NCI-H748 (cell line): Measurements from ENCODE around the gene STAT4.

Source experiments
- DNase-seq: peaks from one replicate; lab custom pipeline; 2025; ENCODE audit not compliant: unreplicated experiment; lab: John Stamatoyannopoulos, UW

Gene STAT4

GRCh38 chr2:191050640-191050987 is 100.2 kb downstream of the STAT4 start:
- no peak for DNase-seq

- peak; percentile 94 for DNase-seq
Measured at GRCh38 chr2:191049728-191050639, 100.8 kb downstream of the STAT4 start.

- no peak for DNase-seq
Measured at GRCh38 chr2:191048073-191048472, 102.7 kb downstream of the STAT4 start.

GRCh38 chr2:191045141-191045540 is 105.7 kb downstream of the STAT4 start:
- DNase-seq = no peak

- DNase-seq = no peak
Measured at GRCh38 chr2:191043438-191043837, 107.4 kb downstream of the STAT4 start.

GRCh38 chr2:191041418-191042161 is 109.2 kb downstream of the STAT4 start:
- no peak for DNase-seq

GRCh38 chr2:191039616-191040015 is 111.2 kb downstream of the STAT4 start:
- DNase-seq = no peak

GRCh38 chr2:191038741-191039140 is 112.1 kb downstream of the STAT4 start:
- DNase-seq = no peak

- DNase-seq = no peak
Measured at GRCh38 chr2:191038241-191038725, 112.5 kb downstream of the STAT4 start.

GRCh38 chr2:191037351-191037750 is 113.4 kb downstream of the STAT4 start:
- DNase-seq = no peak

GRCh38 chr2:191036363-191036762 is 114.4 kb downstream of the STAT4 start:
- DNase-seq = no peak

- no peak for DNase-seq
Measured at GRCh38 chr2:191032588-191033429, 118.0 kb downstream of the STAT4 start.

GRCh38 chr2:191031256-191031655 is 119.5 kb downstream of the STAT4 start:
- DNase-seq = no peak

GRCh38 chr2:191030521-191031154 is 120.2 kb downstream of the STAT4 start:
- DNase-seq = peak; percentile 82

GRCh38 chr2:191029280-191029950 is 121.4 kb downstream of the STAT4 start:
- DNase-seq = no peak

- DNase-seq = no peak
Measured at GRCh38 chr2:191026377-191026776, 124.4 kb downstream of the STAT4 start.

GRCh38 chr2:191025135-191025534 is 125.7 kb downstream of the STAT4 start:
- DNase-seq = no peak

GRCh38 chr2:191023235-191023679 is 127.5 kb downstream of the STAT4 start:
- DNase-seq = no peak

GRCh38 chr2:191020742-191021381 is 129.9 kb downstream of the STAT4 start:
- peak; percentile 66 for DNase-seq
